HUDEP-2 (cell line): ENCODE data around the gene FBXO31.
"Not testable (repeated sequence)": the region's sequence is repeated elsewhere in the genome, so short reads cannot be mapped to it uniquely, and the experiment has no call there.

Source experiments
- DNase-seq, 76 experiments: peaks; one replicate each; lab custom pipeline; 2025; ENCODE audit not compliant: unreplicated experiment in 76 of 76; lab: John Stamatoyannopoulos, UW

The FBXO31 gene

DNA sequence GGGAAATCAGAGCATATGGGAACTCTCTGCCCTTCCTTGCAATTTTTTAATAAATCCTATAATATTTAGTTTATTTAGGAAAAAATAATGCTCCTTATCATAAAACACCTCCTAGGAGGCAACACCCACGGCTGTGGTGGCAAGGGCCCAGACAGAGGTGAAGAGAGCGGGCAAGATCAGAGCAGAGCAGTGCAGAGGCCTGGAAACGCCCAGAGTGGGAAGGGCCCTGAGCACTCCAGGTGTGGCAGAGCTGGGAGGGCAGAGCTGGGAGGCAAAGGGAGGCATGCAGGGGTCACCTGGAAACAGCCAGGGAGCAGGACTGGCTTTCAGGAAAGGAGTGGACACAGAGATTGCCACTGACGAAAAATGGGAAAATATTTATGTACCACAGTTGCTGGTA is 17.3 kb downstream of the FBXO31 start:
- no peak for DNase-seq

GRCh38 chr16:87365021-87365713 is 18.4 kb downstream of the FBXO31 start:
- no peak for DNase-seq

DNA sequence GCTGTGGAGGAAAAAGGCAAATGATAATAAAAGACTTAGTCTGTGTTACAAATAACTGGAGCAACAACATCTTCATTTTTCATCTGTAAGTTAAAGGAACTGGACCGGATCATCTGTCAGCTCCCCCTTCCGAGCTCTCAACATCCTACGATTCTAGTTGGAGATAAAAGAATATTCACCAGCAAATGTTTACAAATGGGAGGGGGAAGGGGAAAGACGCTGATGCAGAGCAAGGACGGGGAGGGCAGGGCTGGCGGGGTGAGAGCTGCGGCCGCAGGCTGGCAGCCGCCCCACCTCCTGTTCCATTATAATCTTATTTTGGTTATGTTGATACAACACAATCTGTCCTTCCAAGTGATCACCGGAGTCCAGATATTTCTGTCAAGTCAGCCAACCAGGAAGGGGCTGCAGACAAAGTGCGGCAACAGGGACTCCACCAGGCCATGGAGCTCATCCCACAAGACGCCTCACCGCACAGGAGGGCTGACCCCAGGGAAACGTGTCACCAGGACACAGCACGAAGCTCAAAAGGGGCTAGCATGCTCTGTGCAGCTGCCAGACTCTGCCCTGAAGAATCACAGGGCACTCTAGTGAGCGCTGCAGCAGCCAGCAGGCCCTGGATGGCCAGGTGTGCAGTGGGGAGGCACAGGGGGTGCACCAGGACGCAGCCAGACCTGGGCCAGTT is 19.7 kb downstream of the FBXO31 start:
- no peak for DNase-seq

GRCh38 chr16:87362828-87363559 is 20.6 kb downstream of the FBXO31 start:
- not testable (repeated sequence) for DNase-seq

GRCh38 chr16:87361916-87362619 is 21.5 kb downstream of the FBXO31 start:
- no peak for DNase-seq

DNA sequence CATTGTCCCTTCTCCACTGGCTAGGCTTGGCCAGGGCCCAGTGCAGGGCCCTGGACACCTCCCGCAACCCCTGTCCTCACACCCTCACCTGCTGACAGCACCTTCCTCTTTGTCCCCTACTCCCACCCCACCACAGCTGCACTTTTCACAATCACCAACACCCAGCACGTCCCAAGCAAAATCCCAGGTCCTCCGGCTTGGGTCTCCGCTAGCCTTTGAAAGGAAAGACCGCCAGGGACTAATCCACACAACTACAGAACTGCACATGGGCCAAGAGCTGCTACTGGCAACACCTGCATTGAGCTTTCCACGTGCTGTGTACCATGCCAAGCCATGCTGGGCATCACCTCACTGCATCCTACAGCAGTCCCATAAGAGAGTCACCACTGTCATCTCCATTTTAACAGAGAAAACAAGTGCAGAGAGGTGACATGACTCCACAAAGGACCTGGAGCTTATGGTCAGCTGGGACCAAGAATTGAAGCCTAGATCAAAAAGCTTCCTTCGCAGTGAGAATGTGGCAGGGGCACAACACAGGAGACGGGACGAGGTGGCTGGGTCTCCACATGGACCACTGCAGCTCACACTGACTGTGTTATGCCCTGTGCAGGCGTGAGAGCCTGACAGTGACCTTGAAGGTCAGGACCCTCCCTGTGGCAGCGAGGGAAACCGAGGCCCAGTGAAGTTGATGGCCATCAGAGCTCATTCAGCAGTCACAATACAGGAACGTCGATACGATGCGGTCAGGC is 22.5 kb downstream of the FBXO31 start:
- DNase-seq: no peak

GRCh38 chr16:87359121-87359520 is 24.5 kb downstream of the FBXO31 start:
- DNase-seq: no peak

DNA sequence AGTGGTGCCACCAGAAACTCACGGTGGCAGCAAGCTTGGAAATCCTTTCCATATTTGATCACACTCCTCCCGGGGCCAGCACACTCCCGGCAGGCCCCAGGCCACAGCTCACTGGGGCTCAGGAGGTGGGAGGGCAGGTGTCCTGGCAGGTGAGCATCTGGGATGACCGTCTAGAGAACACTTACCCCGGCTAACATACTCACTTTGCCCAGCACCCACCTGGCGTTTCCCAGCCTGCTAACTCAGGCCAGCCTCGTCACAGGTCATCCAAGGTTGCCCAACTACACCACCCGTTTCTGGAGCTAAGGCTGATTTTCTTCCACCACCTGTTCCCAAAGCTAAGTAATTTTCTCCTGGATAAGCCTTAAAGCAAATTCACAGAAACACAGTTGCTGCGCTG is 24.9 kb downstream of the FBXO31 start:
- DNase-seq: no peak

- DNase-seq: no peak
Observed at GRCh38 chr16:87358250-87358649, 25.3 kb downstream of the FBXO31 start.

DNA sequence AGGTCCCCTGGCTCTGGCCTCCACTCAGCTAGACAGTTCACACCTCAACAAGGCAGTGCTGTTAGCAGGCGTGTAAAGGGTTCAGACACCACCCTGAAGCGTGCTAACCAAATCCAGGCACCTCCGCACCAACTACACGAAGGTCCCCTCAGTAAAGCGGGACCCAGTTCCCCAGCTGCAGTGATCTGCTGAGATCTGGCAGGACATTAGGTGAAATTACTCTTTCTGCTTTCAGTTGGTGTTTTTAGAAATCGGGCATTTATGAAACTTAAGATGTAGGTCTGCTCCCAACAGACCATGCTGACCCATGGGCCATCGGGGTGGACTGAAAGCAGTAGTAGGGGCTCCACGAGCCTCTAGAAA is 27.1 kb downstream of the FBXO31 start:
- no peak for DNase-seq

GRCh38 chr16:87353613-87354012 is 30.0 kb downstream of the FBXO31 start:
- DNase-seq: no peak

DNA sequence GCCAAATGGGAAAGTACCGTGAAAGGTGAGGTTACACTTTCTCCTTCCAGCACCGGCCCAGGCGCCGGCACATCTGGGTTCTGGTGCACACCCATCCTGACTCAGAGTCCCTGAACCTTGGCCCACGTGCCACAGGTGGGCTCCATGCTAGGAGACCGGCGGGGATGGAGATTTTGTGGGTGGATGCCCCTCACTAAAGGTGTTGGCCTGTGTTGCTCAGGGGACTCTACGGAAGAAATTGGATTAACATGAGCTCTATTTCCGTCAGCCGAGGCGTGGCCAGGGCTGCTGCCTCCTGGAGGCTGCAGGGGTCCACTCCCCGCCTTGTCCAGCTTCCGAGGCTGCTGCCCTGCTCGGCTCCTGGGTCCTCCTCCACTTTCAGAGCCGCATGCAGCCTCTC is 30.8 kb downstream of the FBXO31 start:
- no peak for DNase-seq

- no peak for DNase-seq
Observed at GRCh38 chr16:87351320-87351698, 32.3 kb downstream of the FBXO31 start.

DNA sequence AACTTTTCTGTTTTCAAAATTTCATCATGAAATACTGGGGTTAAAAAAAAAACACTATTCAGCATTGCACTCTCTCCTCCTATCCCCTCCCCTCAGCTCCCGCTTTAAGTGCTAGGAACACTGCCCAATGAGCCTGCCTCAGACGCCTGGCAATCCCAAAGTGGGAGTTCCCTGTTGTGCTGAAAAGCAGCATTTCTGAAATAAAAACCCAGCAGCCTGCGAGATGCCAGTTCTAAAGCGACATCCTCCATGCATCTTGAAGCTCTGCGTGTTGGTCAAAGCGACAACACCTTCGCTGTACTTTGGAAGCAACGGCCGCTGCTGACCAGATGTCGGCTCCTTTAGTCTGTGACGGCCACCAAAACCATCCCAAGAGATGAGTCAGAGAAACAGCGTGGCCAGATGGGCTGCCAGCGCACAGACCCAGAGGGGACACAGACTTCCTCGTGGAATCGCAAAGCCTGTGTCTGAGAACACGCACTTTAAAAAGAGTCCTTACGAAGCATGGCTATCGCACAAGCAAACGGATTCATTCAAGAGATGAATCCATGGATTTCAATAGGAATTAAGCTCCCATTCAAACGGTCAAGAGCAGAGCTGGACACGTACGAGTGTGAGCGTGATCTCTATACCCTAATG is 32.8 kb downstream of the FBXO31 start:
- DNase-seq: no peak

DNA sequence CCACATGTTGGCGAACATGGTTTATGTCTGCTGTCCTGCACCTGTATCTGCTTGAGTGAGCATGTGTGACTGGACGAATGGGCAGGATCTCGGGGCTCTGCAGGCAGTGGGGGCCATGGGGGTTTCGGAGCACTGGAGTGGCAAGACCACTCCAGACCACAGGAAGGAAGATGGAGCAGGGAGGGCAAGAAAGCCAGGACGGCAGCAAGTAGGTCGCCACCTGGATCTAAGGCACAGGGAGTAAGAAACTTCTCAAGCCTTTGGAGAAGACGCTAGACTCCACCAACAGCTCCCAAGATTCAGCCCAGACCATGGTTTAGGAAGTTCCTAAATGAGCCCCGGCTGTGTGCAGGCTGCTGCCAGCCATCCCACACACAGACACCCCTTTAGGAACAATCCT is 33.5 kb downstream of the FBXO31 start:
- no peak for DNase-seq

GRCh38 chr16:87348616-87349157 is 34.9 kb downstream of the FBXO31 start:
- no peak for DNase-seq

DNA sequence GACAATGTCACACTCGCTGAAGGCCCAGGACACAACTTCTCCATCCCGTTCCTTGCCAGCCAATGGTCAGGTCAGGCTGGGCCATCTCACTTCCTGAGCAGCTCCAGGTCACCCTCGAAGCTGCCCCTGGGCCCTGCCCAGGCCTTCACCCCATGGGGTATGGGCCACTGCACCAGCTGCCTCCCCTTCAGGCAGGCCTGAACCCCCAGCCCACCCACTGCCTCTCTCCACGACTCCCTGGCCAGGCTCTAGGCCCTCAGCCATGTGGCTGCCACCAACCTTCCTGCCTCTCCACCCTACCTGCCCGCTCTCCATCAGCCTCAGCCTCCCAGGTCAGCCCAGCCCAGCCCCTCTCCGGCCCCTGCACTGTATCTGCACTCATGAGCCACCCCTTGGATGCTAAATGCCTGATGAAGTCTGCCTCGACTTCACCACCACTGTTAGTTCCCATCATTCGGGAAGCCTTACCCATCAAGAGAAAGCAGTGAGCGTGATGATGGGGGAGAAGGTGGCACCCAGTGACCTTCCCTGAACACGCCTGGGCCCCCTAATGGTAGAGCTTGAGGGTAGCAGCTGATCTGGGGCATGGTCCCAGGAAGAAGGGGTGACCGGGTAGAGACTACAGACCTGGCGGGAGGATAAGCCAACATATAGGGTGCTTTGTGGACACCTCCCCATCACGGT is 35.5 kb downstream of the FBXO31 start:
- no peak for DNase-seq

- no peak for DNase-seq
Observed at GRCh38 chr16:87346517-87347060, 37.0 kb downstream of the FBXO31 start.
